ENCODE measurements around the gene CATSPERB. TPM values are rescaled to one million over a fixed set of nuclear protein-coding genes. Genes with fewer than 3 reads are reported as not detected.

The CATSPERB gene
- total and polyA plus RNA-seq, 2 of the 8 experiments (the other 6 are each of a cell fraction or from before 2014, with no cell fraction given), result 0.11 to 0.30 TPM

DNA sequence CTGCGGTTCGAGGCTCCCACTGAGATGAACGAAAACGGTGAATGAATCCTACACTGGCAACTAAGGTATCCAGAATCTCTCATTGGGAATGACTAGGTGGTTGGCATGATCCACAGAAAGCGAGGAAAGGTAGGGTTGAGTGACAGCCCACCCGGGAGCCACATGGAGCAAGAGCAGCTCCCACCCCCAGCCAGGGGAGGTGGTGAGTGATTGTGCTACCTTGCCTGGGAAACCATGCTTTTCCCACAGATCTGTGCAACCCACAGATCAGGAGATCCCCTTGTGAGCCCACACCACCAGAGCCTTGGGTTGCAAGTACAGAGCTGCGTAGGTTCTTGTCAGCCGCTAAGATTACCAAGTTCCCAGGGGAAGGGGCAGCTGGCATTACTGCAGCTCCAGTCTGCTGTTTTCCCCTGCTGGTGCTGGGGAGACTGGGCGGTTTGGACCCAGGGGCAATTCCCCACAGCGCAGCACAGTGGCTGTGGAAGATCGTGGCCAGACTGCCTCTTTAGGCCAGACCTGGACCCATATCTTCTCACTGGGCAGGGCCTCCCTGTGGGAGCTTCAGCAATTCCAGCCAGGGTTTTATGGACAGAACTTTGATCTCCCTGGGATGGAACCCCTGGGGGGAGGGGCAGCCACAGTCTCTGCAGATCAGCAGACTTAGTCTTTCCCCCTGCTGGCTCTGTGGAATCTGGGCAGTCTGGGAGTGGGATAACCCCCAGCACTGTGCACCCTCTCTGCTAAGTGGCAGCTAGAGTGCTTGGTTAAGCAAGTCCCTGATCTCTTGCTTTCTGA lies 177.2 kb downstream of the CATSPERB start:
- Histone ChIP-seq H4K8ac (ENCODE audit: extremely low read depth, insufficient read depth, low read length) (no peak overlapping the region), H3K79me2 (ENCODE audit: control insufficient read depth in 1 of 2, insufficient read depth in 2 of 2, low read length in 2 of 2) (no peaks in the 10 kb centered on the region), H3K56ac (replicated peaks; ENCODE audit: insufficient read length, low read depth, low read length) (no peak overlapping the region), H3K9me3 (ENCODE audit: insufficient read depth in 2 of 2, low read depth in 1 of 2, low read length in 1 of 2) (peaks cover 2 to 3% of the 10 kb centered on the region in 2 experiments; a peak in 1 of 4 replicates), H2AK5ac (ENCODE audit: low read depth, low read length) (no peak overlapping the region), H3K4me1 (replicated peaks in 1 of 4; ENCODE audit: control insufficient read depth in 3 of 4, insufficient read depth in 4 of 4, low read length in 3 of 4) (no peaks in the 10 kb centered on the region), H2BK15ac (ENCODE audit: low read length) (no peak overlapping the region), H3K4me2 (ENCODE audit: insufficient read depth in 1 of 2, low read depth in 2 of 2, low read length in 2 of 2) (no peak overlapping the region), H3K18ac (ENCODE audit: extremely low read depth, low read length) (no peak overlapping the region), H2BK120ac (replicated peaks; ENCODE audit: low read depth, low read length) (no peak overlapping the region), H3K27me3 (replicated peaks in 1 of 4; ENCODE audit: control insufficient read depth in 3 of 4, extremely low read depth in 1 of 4, insufficient read depth in 3 of 4, low read length in 3 of 4) (peaks cover 0 to 1% (median 0%) of the 10 kb centered on the region in 4 experiments; a peak in 1 of 7 replicates), H3K36me3 (ENCODE audit: control insufficient read depth in 2 of 4, insufficient read depth in 4 of 4, low read length in 3 of 4) (no peaks in the 10 kb centered on the region), H3K4me3 (ENCODE audit: extremely low read depth in 1 of 4, insufficient read depth in 2 of 4, low read depth in 3 of 4, low read length in 4 of 4) (no peak overlapping the region), H3K79me1 (ENCODE audit: low read depth, low read length) (no peaks in the 10 kb centered on the region), H2BK5ac (ENCODE audit: low read depth, low read length) (no peak overlapping the region), H4K5ac (ENCODE audit: insufficient read length, low read depth, low read length) (no peak overlapping the region), H3K27ac (ENCODE audit: low read depth, low read length) (no peak overlapping the region), H3K4ac (replicated peaks; ENCODE audit: insufficient read length, low read depth, low read length) (no peak overlapping the region), H3K23me2 (ENCODE audit: low read depth, low read length) (no peaks in the 10 kb centered on the region), H2BK12ac (ENCODE audit: low read depth, low read length) (no peak overlapping the region), H2BK20ac (ENCODE audit: low read length) (no peak overlapping the region), H4K91ac (replicated peaks; ENCODE audit: insufficient read length, low read length) (no peak overlapping the region), H2AFZ (ENCODE audit: low read length) (no peak overlapping the region), H3K9ac (replicated peaks in 1 of 4; ENCODE audit: extremely low read depth in 1 of 4, low read depth in 3 of 4, low read length in 3 of 4) (no peak overlapping the region), H3K14ac (ENCODE audit: insufficient read length) (no peak overlapping the region), H4K20me1 (replicated peaks in 1 of 2; ENCODE audit: control insufficient read depth in 1 of 2, insufficient read depth in 2 of 2, low read length in 2 of 2) (no peaks in the 10 kb centered on the region), H3K23ac (ENCODE audit: insufficient read length) (no peak overlapping the region)
- 92% methylated on average over 11 of the region's 11 CpGs; no CpG with 5 or more reads in 1 of the 2 experiments for WGBS, 2 experiments (ENCODE audit: extremely low coverage in 1 of 2, insufficient coverage in 1 of 2, insufficient read length in 1 of 2, insufficient replicate concordance in 2 of 2, low coverage in 1 of 2, low lambda C conversion rate in 2 of 2, missing lambda C conversion rate in 1 of 2)
- FAIRE-seq, result no peak
- ChIA-PET POLR2A (ENCODE audit: partially characterized antibody) (no interaction called here), CTCF (ENCODE audit: partially characterized antibody) (interaction anchor here (1.9 kb wide), 1 partner anchor 18 kb away, joined by 4 read pairs; no protein-coding TSS in a partner anchor)
- DNase-seq (ENCODE audit: low read depth in 1 of 2, low spot score in 2 of 2), result no peak
- no peak for TF ChIP-seq BCL11A (IDR thresholded peaks at IDR 0.05; ENCODE audit: low read depth in 2 of 2, low read length in 2 of 2)
- TF ChIP-seq CTBP2 (IDR thresholded peaks at IDR 0.05; ENCODE audit: borderline replicate concordance, insufficient read depth, insufficient read length, low read length), result no peak
- no peak for TF ChIP-seq SRF (IDR thresholded peaks at IDR 0.05; ENCODE audit: low read depth, low read length)
- TF ChIP-seq TAF1 (IDR thresholded peaks at IDR 0.05; ENCODE audit: low read depth, low read length), result no peak
- no peak for TF ChIP-seq POLR2A (IDR thresholded peaks at IDR 0.05; ENCODE audit: control extremely low read depth in 1 of 2, low read depth in 2 of 2, low read length in 2 of 2)
- no peak for TF ChIP-seq CHD2 (IDR thresholded peaks at IDR 0.05; ENCODE audit: low read length)
- TF ChIP-seq ATF2 (IDR thresholded peaks at IDR 0.05; ENCODE audit: low read length), result no peak
- no peak for TF ChIP-seq SIN3A (conservative IDR thresholded peaks at IDR 0.05 in 1 of 2, IDR thresholded peaks at IDR 0.05 in 1 of 2; ENCODE audit: low read depth in 1 of 2, low read length in 2 of 2)
- no peak for TF ChIP-seq GTF2F1 (IDR thresholded peaks at IDR 0.05; ENCODE audit: borderline replicate concordance, low read depth, low read length)
- TF ChIP-seq KDM5A (IDR thresholded peaks at IDR 0.05; ENCODE audit: low read length), result no peak
- no peak for TF ChIP-seq YY1 (IDR thresholded peaks at IDR 0.05; ENCODE audit: low read depth, low read length)
- TF ChIP-seq SP1 (IDR thresholded peaks at IDR 0.05; ENCODE audit: low read depth, low read length), result no peak

Measured in H1 (cell line).